Measurements from ENCODE around the gene RBBP8NL.

Gene RBBP8NL

GRCh38 chr20:62427172-62428001 lies at the start of gene RBBP8NL:
Gene RBBP8NL, minus strand, starts transcription at chr20:62427539. Its CDS starts 7,892 bp downstream, at chr20:62419647.
- DNase-seq (ENCODE audit: low spot score) = no peak

DNA sequence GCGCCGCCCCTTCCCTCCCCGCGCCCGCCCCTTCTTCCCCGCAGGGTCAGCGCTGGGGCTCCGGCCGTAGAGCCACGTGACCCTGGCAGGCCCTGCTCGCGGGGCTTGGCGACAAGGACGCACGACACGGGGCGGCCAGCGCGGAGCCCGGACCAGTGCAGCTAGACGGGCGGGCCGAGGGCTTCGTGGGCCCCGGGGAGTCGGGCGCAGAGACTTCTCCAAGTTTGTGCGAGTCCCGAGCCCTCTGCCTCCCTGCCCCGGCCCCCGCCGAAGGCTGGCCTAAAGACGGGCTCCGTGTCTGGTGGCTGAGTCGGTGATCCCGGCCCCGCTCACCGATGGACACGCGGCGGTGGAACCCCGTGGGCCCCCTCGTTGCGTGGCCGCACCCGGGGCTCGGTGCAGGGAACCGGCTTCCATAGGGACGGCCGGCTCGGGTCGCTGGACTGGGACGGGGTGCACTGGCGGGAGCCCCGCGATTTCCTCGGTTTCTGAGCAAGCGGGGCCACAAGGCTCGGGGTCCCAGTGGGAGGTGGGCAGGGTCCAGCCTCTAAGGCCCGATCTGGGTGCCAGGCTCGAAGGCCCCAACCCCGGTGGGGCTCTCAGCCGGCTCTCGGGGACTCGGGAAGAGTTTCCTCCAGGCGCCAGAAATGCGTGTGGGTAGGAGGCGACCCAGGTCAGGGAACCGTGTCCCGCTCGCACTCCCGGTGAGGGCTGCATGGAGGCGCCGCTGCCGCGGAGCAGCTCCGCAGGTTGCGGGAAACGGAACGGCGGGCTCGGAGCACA lies 48.9 kb upstream of the RBBP8NL start:
- no peak for DNase-seq (ENCODE audit: low spot score)

DNA sequence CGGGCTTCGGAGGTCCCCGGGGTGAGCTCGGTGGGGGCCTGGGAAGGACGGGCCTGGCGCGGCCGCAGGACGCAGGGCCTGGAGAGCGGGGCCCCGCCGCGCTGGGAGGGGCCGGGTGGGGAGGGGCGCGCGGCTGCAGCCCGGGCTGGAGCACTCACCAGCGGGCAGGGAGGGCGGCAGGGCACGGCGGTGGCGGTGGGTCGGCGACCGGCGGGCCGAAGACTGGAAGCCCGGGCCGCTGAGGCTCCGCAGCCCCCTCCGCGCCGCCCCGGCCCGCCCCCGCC lies 48.4 kb upstream of the RBBP8NL start, which contains the start of gene GATA5:
Gene GATA5 (minus strand): TSS at position 224 of the 284 bp plus-strand sequence. CDS start 474 bp downstream, outside the sequence.
- DNase-seq (ENCODE audit: low spot score) = no peak

DNA sequence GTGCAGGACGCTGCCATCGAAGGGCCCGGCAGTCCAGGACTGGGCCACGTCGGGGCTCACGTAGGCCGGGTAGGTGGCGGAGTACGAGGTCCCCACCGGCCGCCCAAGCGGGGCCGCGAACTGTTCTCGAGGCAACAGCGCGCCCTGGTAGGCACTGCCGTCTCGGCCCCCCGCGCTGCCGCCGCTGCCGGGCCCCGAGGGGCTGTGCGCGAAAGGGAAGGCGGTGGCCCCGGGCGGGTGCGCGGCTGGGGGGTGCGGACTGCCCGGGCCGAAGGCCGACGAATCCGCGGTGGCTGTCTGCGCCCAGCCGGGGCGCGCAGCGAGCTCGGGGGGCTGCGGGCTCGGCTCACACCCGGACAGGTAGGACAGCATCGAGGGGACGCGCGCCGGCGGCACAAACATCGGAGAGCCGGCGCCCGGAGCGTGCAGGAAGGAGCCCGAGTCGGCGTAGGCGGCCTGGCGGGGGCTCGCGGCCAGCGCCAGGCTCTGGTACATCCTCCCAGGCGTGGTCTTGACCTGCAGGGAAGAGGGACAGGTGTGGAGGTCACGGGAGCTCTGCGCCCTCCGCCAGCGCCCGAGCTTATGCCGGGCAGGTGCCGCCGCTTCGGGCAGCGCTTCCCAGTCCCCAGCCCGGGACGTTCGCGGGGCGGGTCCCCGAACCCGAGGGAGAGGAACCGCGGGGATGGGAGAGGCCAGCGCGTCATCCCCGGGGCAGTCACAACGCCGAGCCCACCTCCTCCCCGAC lies 47.9 kb upstream of the RBBP8NL start:
- DNase-seq (ENCODE audit: low spot score) = no peak

DNA sequence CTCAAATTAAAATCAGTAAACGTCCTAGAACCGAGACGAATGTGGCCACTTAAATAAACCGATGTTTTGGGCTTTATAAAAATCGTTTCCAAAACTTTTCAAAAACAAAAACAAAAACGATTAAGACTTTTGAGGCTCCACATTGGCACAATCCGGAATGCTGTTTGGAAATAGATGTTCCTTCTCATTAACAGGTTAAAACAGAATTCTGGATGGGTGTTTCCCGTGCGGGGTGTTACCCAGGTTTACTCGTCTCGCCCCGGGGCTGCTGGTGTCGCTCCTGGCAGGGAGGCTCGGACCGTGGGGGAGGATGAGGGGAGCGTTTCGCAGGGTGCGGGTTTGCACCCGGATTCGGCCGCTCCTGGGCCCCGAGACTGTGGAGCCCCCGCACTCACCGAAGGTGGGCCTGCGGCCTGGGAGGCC lies 47.3 kb upstream of the RBBP8NL start:
- DNase-seq (ENCODE audit: low spot score) = no peak

DNA sequence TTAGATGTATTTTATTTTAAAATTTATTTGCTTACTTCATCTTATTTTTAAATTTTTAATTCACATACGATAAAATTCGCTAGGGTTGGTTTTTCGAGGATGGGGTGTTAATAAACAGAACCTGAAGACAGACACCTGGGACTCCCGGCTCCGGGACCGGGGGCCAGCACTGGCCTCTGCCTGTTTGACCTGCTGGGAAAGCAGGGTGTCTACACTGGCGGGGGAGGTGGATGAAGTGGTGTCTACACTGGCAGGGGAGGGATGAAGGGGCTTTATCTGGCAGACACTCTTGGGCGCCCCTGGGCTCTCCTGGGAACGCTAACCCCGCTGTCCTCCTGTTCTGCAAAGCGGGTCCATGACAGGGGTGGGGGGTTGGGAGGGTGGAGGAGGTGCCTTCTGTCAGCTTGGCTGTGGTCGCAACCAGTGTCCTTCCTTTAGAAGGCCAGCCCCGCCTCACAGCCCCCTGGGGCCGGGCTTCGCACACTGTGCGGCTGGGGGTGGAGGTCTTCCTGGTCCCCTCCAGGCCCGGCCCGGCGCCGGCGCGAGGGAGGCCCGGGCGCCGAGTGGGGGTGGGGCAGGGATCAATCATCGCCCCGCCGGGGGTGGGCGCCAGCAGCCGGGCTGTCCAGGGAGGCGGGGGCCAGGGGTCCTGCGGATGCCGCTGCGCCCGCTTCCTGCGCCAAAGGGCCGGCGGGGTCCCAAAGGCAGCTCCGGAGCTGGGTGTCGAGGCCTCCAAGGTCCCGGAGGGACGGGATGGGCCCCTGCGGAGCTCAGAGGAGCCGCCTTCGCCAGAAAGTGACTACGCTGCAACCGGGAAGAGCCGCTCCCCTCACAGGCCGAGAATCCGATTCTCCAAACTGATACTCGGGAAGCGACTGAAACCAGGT lies 46.6 kb upstream of the RBBP8NL start:
- DNase-seq (ENCODE audit: low spot score) = no peak

- no peak for DNase-seq (ENCODE audit: low spot score)
Measured at GRCh38 chr20:62472941-62473585, 45.7 kb upstream of the RBBP8NL start.

DNA sequence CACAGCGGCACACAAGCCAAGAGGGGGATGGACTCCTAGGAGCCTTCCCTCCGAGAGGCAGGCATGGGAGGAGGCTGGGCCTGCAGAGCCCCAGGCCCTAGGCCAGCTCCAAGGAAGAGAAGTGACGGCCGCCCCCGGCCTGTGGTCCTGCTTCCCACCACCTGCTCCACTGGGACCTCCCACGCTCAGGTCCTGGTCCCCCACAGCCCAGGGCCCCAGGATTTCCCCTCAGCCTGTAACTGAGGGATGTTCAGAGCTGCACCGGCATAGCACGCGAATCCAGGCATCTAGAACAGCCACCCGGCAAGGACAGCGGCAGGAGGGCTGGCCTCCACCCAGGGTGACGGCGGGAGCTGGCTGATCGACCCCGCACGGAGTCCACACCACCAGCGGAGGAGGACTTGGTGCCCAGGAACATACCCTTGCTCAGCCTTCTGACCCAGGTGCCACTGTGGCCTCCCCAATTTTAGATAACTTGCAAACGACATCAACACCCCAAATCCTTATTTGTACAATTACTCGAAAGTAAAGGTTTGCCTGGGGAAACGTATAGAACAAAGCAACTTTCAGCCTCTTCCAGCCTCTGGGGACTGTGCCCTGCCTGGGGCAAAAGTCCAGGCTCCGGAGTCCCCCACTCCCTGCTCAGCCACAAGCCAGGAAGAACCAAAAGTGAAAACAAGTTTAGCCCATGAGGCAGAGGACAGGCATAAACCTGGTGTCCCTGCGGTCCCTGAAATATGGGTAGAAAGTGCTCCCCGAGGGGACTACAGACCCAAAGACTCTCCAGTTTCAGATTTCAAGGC lies 45.0 kb upstream of the RBBP8NL start:
- no peak for DNase-seq (ENCODE audit: low spot score)

DNA sequence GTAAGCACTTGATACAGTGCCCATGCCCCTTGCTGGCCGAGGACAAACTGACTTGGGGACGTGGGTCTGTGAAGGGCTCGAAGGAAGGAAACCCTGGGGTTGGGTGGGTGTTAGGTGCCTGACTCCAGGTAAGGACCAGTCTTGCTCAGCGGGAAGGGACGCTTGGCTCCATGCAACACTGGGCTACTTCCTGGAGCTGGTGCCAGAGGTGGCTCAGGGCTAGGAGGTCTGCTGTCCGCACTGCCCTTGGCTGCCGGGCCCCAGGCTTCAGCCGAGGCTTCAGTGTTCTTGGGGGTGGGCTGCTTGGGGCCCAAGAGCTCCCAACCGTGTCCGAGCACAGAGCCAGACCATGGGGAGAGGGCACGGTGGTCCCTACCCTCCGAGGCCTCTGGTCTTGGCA lies 43.1 kb upstream of the RBBP8NL start:
- DNase-seq (ENCODE audit: low spot score) = no peak

DNA sequence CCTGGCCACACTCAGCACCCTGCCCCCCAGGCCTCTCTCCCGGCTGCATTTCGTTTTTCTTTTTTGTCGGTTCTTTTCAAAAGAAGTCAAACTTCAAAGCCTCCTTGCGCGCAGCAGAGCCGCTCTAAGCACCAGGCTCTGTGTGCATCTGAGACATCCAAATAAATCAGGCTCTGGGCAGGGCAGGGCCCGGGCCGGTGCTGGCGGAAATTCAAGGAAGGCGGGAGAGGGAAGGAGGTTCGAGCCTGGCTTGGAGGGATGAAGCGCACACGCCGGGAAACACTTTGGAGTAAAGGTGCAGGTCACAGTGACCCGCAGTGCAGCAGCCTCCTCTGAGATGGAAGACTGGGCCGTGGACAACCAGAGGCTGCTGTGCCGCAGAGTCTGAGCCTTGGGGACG lies 42.7 kb upstream of the RBBP8NL start:
- no peak for DNase-seq (ENCODE audit: low spot score)

- no peak for DNase-seq (ENCODE audit: low spot score)
Measured at GRCh38 chr20:62469352-62469751, 42.0 kb upstream of the RBBP8NL start.

GRCh38 chr20:62466806-62467537 lies 39.6 kb upstream of the RBBP8NL start:
- DNase-seq (ENCODE audit: low spot score) = no peak

DNA sequence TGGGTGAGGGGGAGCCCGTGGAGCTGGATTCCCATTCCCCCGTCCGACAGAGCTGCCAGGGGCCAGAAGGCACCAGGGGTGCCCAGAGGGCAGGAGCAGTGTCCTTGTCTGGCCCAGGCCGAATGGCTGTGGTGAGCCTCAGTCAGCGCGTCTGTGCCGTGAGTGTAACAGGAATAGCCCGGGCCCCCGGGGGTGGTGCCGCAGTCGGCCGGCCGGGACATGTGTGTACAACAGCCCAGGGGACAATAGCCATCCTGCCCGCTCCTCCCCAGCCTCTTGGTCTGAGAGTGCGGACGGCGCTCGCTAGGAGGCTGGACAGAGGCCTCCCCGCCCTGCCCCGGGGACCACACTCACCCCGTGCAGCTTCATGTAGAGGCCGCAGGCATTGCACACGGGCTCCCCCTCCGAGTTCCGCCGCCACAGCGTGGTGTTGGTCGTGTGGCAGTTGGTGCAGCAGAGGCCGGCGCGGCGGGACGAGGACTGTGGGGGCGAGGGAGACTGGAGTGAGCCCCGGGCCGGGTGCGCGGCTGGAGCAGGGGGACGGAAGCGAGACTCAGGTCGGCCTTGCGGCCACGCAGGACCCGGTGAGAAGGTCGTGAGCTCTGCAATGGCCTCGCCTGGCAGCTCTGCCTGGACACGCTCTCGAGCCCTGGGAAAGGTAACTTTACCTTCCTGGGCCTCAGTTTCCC lies 38.9 kb upstream of the RBBP8NL start:
- no peak for DNase-seq (ENCODE audit: low spot score)

- DNase-seq (ENCODE audit: low spot score) = no peak
Measured at GRCh38 chr20:62464990-62465389, 37.7 kb upstream of the RBBP8NL start.

DNA sequence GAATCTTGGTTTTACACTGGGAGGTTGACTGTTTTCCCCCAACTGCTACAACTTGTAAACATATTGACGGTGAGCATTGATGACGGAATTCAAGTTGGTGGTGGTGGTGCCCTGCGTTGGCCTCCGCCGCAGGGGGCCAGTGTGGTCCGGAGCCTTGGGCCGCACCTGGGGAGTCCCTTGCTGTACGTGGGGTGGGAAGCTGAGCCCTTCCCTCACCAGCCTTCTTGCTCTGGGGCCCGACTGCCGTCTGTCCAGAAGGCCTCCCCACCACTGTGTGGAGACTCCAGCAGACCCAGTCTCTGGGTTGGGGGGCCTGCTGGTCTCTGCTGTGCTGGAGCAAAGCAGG lies 37.1 kb upstream of the RBBP8NL start:
- no peak for DNase-seq (ENCODE audit: low spot score)

- no peak for DNase-seq (ENCODE audit: low spot score)
Measured at GRCh38 chr20:62463651-62464424, 36.5 kb upstream of the RBBP8NL start.

GRCh38 chr20:62462976-62463592 lies 35.7 kb upstream of the RBBP8NL start:
- DNase-seq (ENCODE audit: low spot score) = no peak

DNA sequence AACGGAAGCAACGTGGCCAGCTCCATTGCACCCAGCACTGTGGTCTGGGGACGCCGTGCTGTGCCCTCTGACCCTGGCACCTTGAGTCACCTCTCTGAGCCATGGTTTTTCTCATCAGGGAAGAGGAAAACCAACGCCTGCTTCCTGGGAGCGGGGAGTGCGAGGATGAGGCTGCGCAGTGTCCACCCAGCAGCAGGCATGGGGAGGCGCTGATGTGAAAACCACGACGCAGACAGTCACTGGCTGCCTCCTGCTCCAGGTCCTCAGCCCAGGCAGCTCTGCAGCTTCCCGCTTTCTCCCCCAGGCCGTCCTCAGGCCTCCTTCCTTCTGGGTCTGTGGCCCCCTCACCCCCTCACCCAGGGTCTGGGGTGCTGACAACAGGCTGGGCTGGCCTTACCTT lies 34.5 kb upstream of the RBBP8NL start:
- no peak for DNase-seq (ENCODE audit: low spot score)
